ENCODE results near the gene NUB1.

Gene NUB1

DNA sequence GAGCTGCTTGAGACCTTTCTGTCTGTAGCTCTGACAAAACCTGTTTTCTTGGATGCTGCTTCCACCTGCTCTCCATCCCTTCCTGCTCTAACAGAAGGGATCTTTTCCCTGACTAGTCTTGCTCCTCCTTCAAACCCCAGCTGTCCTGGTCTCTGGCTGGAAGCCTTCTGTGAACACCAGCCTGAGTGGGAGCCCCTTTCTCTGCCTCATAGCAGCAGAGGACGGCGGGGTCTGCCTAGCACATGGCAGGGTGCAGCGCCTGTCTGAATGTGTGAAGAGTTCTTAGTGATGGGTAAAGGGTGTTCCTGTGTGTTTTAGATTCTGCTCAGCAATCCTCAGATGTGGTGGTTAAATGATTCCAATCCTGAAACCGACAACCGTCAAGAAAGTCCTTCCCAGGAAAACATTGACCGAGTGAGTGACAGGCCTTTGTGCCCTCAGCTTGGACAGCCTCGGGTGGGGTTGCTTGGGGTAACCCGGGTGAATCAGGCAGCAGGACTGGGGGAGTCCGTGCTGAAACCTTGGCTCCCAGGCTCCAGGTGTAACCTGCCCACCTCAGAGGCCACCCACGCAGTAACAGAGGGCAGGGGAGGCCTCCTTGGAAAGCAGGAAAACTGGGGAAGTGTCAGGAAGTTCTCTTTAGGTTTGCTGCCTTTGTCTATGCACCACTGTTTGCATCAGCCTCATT lies 34.1 kb downstream of the NUB1 start:
- DNase-seq (ENCODE audit: low read depth in 1 of 2, low spot score in 1 of 2) = no peak

DNA sequence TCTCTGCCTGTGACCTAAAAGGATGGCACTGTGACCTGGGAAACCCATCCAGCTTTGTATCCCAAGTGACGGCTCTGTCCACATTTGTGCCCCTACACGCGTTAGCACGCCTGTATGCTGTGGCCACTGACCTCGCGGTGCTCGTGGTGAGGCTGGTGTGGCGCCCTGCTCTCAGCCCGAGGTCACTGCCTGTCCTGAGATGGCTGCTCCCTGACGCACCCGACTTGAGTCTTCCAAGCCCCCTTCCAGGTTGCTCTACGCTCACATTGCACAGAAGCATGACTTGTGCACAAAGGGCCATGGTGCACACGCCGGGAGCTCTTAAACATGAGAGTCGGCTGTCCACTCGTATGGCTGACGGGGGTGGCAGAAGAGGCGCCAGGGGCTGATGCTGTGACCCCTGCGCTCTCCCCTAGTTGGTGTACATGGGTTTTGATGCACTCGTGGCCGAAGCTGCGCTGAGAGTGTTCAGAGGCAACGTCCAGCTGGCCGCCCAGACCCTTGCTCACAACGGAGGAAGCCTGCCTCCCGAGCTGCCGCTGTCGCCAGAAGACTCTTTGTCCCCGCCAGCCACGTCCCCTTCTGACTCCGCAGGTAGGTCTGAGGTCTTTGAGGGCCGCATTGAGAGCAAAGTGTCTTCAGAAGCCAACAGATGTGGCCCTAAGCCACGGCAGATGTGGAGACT lies 34.7 kb downstream of the NUB1 start:
- no peak for DNase-seq (ENCODE audit: low read depth in 1 of 2, low spot score in 1 of 2)

DNA sequence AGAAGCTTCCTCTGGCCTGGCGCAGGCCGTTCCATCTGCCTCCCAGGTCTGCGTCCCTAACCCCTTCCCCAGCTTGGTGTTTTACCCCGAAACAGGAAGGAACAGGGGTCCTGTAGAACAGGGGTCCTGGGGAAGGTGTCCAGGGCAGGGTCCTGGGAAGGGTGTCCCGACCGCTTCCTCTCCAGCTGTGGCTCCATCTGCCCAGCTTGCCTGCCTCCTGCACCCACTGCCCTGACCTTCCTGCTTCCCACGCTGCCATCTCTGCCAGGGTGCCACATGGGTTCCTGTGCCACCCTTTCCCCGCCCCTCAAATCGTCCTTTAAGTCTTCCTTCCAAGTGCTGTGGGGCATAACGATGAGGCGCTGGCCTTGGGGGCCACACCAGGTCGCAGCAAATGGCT lies 35.8 kb downstream of the NUB1 start:
- DNase-seq (ENCODE audit: low read depth in 1 of 2, low spot score in 1 of 2) = no peak

DNA sequence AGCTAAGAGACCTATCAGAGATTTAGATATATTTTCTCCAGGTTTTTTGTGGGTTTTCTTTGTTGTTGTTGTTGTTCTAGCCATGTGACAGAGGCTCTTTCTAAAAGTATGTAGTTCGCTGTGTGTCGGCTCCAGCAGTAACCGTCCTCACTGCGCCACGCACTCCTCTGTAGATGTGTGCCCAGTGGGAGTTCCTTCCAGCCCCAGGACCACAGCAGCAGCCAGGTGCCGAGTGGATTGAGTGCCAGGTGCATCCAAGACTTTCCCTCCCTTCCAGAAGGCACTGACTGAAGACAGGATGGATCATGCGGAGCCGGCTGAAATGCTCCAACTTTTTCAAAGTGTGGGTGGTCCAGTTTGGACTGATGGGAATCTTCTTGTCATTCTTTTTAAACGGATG lies 36.4 kb downstream of the NUB1 start:
- DNase-seq (ENCODE audit: low read depth in 1 of 2, low spot score in 1 of 2) = no peak

DNA sequence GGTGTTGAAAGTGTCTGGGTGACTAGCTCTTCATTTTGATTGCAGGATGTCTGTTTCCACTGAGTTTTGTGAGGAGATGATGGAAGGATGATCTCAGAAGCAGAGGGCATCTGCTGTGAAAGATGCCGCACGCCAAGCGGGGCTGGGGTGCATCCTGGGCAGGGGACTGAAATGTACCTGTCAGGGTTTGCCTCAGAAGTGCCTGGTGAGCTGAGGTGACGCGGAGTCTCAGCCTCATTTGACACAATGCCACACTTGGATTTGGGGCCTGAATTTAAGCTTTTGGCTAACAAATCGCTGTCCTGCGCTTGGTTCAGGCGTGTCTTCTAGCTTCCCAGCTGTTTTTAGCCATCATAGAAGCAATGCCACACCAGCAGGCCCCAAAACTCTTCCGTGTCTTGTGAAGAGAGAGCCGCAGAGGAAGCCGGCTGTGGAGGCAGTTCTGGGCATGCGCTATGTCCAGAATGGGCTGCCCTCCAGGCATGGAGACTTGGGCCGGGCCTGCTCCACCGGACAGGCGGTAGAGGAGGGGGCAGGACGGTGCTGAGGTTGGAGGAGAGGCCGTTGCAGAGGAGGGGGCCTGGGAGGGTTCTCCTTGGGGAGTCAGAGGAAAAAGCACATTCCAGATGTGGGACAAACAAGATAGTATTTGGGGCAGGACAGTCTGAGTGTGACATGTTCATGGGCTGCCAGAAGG lies 37.0 kb downstream of the NUB1 start:
- DNase-seq (ENCODE audit: low read depth in 1 of 2, low spot score in 1 of 2) = no peak

DNA sequence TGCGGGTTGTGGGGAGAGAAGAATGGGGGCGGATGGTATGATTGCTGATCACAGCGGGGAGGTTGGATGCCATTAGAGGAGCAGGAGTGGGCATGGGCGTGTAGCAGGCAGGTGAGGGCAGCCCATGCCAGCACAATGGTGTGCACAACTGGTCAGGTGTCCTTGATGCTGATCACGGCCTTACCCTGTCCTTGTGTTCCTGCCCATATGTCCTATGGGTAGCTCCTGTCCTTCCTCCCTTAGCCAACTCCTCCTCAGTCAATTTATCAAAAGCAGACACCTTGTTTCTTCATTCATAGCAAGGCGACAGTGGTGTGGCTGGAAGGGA lies 37.5 kb downstream of the NUB1 start:
- DNase-seq (ENCODE audit: low read depth in 1 of 2, low spot score in 1 of 2) = no peak

DNA sequence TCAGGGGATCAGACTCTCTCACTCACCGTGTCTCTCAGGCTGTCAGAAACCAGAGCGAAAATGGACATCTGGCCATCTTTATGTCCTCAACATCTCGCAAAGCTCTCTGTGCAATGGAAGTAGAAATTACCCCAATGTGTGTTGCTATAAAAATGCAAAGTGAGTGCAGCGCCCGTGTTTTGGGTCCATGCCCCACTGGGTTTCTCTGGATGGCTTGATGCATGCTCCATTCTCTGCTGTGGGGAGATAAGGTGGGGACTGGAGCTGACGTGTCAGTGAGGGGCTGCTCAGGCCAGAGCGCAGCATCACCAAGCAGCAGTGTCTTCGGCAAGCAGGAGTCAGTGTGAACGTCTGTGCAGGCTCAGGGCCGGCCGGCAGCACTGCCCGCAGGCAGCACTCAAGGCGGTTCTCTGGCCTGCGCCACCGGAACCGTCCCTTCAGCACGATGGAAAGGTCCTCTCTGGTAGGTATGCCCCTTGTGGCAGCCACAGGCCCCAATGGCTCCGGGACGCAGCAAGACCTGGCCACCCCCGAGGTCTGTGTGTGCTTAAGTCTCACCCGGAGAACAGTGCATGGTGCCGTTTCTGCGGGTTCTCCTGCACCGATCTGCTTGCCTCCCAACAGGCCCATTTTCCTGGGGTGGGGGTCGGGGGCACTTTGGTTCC lies 38.1 kb downstream of the NUB1 start:
- DNase-seq (ENCODE audit: low read depth in 1 of 2, low spot score in 1 of 2) = no peak

DNA sequence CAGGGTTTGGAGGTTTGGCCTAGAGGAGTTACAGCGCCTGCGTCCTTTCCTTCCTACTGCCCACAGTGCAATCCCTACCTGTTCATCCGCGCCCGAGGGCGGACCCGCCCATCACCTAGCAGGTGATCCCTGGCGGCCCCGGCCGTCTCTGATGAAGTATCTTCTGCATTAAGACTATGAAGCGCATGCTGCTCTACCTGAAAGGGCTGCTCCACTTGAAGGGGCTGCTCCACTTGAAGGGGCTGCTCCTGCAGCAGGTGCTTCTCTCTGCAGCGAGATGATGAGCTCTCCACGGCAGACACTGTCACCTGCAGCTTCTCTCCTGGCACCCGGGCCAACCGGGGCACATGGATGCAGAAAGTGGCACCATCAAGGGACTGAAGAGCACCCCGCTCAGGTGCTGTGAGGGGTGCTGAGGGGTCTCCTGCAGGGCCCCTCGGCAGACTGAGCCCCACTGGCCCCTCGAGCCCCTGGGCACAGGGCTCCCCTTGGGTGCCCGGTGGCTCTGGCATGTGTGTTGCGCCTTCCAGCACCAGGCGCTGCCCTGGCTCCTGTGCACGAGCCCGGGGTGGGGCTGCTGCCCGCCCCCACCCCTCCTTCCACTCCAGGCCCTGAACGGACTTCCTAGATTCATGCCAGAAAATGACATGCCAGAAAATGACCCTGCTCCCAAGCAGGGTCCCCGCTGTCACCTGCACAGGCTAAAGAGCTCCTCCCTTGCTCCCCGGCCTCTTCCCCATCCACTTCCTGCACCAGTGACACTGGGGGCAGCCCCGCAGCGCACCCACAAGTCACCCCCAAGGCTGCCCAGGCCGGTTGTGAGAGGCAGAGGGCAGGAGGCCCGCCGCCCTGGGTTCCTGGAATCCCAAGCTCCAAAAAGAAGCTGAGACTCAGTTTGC lies 38.8 kb downstream of the NUB1 start:
- no peak for DNase-seq (ENCODE audit: low read depth in 1 of 2, low spot score in 1 of 2)

DNA sequence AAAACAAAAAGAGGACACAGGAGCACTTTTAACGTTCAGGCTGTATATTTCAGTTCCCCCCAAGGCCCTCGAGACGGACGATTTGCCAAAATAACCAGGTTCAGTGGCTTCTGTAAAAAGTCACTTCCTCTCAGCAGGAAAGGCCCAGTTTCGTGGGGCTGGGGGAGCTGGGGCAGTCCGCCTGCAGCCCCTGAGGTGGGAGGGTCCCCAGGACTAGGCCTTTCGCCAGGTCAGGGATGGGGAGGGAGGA lies 39.4 kb downstream of the NUB1 start:
- DNase-seq (ENCODE audit: low read depth in 1 of 2, low spot score in 1 of 2) = no peak

DNA sequence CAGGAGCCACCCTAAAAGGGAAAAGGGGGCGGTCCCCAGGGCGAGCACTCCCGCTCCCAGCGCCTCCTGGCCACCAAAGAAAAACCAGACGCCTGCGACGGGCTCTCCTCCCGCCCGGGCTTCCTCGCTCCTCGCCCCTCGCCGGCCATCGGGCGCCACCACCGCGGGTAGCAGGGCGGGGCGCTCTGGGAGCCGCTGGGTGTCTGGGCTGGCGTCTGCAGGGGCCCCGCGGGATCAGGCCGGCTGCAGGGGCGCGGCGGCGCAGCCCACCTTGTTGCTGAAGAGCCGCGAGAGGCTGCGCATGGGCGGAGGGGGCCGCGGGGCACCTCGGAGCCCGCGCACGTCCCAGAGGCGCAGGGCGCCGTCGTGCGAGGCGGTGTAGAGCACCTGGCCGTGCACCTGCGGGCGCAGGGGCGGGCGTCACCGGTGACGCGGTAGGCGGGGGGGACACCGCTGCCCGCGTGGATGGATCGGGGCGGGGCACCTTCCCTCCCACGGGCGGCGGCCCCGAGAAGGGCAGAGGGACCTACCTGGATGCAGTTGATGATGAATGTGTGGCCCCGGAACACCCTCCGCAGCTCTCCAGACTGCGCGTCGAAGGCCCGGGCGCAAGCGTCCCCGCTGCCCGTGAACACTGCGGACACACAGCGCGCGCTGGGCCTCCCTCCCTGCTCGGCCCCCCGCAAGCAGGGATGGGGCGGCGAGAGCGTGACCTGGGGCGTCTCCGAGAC lies 39.9 kb downstream of the NUB1 start:
- DNase-seq (ENCODE audit: low read depth in 1 of 2, low spot score in 1 of 2) = no peak

DNA sequence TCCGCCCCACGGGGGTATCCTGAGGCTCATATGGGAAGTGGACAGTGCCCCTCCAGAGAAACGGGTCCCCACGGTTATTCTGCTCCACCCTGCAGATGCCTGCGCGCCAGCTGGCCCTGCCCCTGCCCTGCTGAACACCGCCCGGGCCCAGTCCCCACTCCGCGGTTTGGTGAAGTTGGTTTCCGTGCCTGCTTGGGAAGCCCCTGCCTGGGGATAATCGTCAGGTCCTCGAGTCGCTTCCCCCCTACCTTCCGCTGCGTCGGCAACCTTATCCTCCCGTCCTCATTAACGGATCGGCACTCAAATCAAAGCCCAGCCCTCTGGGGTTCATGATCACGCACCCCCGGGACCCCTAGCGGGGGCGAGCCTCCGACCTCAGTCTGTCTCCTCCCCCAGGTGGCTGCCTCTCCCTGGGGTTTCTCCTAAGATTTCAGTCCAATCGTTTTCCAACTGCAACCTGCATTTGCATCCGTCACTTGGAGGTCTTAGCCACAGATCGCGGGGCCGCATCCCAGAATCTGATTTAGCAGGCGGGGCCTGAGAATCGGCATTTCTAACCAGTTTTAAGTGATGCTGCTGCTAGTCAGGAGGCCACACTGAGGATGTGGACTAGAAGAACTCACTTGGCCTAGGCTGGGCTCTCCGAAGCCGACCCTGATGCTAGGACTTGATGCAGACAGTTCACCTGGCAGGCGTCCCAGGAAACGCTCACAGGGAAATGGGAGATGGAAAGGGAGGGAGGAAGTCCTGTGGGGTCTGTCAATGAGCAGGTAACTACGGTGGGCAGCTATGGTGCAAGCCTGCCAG lies 40.7 kb downstream of the NUB1 start:
- DNase-seq (ENCODE audit: low read depth in 1 of 2, low spot score in 1 of 2) = no peak

DNA sequence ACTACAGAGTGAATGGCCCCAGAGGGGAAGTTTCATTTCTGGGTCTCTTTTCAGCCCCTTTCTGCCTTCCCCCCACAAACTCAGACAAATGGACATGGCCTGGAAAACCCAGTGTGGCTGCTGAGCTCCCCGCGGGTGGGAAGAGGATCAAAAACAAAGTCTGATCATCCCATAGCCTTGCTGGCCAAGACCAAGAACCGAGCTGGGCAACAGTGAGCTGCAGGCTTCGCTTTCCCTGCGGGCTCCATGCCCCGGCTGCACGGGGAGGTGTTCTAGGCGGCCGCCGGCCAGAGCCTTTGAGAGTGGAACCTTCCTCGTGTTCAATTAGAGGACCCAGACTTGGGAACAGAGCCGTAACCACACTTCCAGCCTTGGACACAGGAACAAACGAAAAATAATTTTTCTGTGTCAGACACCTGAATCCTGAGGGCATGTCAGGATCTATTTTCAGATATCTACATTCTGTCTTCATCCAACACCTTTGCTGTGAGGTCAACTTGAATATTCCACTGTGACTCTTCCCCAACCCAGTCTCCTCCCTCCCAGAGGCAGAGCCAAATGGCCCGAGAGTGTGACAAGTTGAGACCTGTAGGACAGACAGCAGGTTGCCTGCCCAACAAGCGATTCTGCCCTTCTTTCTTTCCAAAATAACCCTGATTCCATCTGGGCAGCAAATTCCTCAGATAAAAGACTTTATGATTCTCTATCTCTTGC lies 42.2 kb downstream of the NUB1 start:
- no peak for DNase-seq (ENCODE audit: low read depth in 1 of 2, low spot score in 1 of 2)

DNA sequence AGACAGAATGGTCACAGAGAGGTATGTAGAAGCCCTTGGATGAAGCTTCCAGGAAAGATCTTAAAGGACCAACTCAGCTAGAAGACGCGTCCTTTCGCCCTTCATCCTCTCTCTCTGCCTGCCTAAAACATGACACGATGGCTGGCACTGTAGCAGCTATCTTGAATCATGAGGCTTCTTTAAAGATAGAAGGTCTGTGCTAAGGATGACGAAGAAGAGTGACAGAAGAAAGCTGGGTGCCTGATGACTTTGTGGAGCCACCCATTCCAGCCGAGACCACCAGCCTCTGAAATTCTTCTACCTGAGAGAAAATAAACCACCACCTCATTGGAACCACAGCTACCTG lies 42.7 kb downstream of the NUB1 start:
- no peak for DNase-seq (ENCODE audit: low read depth in 1 of 2, low spot score in 1 of 2)

DNA sequence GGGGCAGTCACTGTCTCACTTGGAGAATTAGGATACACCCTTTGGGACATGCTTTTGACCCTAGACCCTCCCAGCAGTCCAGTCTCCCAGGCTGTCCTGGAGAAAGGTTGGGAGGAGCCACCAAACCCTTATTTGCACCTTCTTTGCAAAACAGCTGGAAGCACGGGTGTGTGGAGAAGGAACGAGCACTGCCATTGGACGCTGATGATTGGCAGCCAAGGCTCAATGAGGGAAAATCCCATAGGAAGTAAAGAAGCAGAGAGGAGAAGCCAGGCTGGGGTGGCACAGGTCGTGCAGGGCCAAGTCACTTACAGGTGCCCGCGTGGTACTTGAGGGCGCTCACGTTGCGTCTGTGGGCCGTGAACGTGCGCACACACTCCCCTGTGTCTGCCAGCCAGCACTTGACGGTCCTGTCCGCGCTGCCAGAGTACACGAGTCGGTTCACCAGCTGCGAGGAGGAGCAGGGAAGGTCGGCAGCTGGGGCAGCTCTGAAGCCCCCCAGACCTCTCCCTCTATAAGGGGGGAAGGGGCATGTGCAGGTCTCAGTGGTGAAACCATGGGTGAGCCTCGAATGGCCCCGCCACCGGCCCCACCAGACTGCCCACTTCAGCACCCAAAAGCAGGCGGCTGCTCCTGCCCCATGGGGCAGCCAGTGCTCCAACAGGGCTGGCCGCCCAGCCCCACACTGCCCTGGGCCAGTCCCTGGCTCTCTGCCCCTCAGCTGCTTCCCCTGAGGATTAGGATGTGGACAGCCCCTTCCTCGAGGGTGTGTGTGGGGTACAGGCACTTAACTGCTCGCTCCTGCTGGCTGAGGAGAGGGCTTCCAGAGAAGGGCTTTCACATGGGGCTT lies 43.4 kb downstream of the NUB1 start:
- DNase-seq (ENCODE audit: low read depth in 1 of 2, low spot score in 1 of 2) = no peak

DNA sequence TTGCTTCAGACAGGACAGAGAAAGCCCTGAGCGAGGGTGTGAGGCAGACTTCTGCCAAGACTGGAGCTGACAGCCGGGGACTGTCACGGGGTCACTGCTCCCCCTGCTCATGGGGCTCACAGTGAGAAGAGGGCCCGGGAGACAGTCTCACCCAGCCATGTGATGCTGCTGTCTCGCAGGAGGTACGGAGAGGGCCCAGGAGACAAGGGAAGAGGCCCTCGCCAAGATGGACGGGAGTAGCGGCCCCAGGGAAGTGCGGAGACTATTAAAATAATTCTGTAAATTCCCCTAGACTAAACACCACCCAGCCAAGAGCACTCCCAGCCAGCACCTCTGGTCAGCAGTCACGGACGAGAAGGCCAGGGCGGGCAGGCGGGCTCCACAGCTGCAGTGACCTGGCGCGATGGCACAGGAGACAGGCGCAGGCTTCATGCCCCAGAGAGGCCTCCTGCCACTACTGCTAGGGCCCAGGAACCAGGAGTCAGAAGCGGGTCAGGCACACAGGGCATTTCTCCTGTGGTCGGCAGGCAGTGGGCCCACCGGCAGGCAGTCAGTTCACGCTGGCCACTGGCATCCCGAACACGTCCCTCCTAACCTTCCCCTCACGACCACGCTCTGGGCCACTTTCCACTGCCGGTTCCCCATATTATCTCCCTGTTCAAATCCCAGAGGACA lies 44.2 kb downstream of the NUB1 start:
- no peak for DNase-seq (ENCODE audit: low read depth in 1 of 2, low spot score in 1 of 2)

DNA sequence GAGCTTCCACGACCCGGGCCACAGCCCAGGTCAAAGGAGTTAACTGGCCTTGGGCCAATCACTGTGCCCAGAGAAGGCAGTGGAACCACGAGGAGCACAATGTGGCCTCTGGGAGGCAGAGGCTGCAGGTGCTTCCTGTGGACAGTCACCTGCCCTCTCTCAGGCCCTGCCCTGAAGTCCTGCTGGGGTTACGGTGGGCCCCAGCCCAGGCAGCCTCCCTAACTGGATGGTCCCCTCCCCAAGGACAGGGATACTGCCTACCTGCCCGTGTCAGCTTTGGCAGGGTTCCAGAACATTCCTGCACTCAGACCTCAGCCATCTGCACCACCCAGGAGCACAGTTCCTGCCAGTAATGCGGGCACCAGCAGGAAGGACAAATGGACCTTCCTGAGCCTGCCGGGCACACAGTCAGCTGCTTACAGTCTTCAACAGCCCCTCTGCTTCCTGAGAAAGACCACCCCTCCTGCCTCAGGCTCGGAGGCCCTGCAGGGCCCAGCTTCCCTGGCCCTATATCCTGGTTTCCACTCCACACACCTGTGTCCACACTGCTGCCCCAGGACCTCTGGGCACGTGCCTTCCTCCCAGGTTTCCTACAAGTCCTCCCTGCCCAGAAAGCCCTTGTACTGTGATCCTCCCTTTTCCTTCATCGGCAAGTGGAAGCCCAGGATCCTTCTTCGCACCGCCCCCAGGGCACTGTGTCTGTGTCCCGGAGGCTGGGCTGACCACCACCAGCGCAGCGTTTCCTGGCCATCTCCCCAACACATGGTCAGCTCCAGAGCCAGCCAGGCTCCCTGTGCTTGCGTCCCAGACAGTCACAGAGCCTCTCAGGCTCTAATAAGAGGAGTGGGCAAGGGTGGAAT lies 44.9 kb downstream of the NUB1 start:
- DNase-seq (ENCODE audit: low read depth in 1 of 2, low spot score in 1 of 2) = no peak

Data from activated CD4-positive, alpha-beta T cell treated with anti-CD3 and anti-CD28 coated beads, Interleukin-2, amount 50 U/mL, for 24 hours (primary cell).